HEK293 (cell line): ENCODE data around the gene TIPRL.
A peak's percentile ranks its signal among the peaks of the same experiment; 100 is the strongest.

Experiments
- CTCF ChIA-PET: fragments of 350-600 bp; formaldehyde crosslinking; extraction: SDS; loops from one replicate; lab custom pipeline; 2021; ENCODE audit warnings: antibody characterized with exemption; lab: Yijun Ruan, JAX
- POLR2A ChIA-PET: fragments of 300-600 bp; formaldehyde crosslinking; extraction: SDS; loops from one replicate; lab custom pipeline; 2020; ENCODE audit warnings: antibody characterized with exemption, inconsistent platforms; lab: Yijun Ruan, JAX
- H3K27ac ChIP-seq: fragments of 200-500 bp; sonication (Bioruptor generic); 2 replicates; pipeline ENCODE4 v1.5.1; 2014; ENCODE audit warnings: low read depth, low read length, control low read depth, inconsistent platforms; ENCODE audit errors: extremely low read depth
- H3K36me3 ChIP-seq, 2 experiments: fragments of 200-500 bp in 1 of 2; sonication (Bioruptor generic) in 1 of 2; 1 replicate in 1 of 2; 2 replicates in 1 of 2; pipeline ENCODE4 v1.5.1; 2014 to 2017; ENCODE audit warnings: inconsistent platforms in 2 of 2, low read length in 2 of 2; ENCODE audit not compliant: control insufficient read depth in 2 of 2, insufficient read depth in 1 of 2
- H3K4me1 ChIP-seq: fragments of 200-500 bp; sonication (Bioruptor generic); 2 replicates; pipeline ENCODE4 v1.5.1; 2014; ENCODE audit warnings: mild to moderate bottlenecking, low read length, inconsistent platforms; ENCODE audit not compliant: control insufficient read depth, insufficient read depth
- H3K4me3 ChIP-seq: 2 replicates; pipeline ENCODE4 v1.5.1; 2011; ENCODE audit warnings: low read depth, mild to moderate bottlenecking, control low read depth, low read length, moderate library complexity
- H3K9me3 ChIP-seq: fragments of 200-500 bp; sonication (Bioruptor generic); 2 replicates; pipeline ENCODE4 v1.5.1; 2014; ENCODE audit warnings: low read depth, low read length, inconsistent platforms; ENCODE audit not compliant: control insufficient read depth, insufficient read depth
- FEZF1 ChIP-seq: fragments of 450-650 bp; formaldehyde crosslinking; IDR thresholded peaks from 2 replicates; pipeline ENCODE4 v1.5.1; 2016; ENCODE audit warnings: missing biosample characterization, missing genetic modification characterization
- KLF10 ChIP-seq: fragments of 450-650 bp; IDR thresholded peaks from 2 replicates; pipeline ENCODE4 v1.5.1; 2018; ENCODE audit warnings: missing biosample characterization, mild to moderate bottlenecking, missing genetic modification characterization
- SCRT2 ChIP-seq: fragments of 450-650 bp; formaldehyde crosslinking; IDR thresholded peaks from 2 replicates; pipeline ENCODE4 v1.5.1; 2016; ENCODE audit warnings: missing biosample characterization, missing genetic modification characterization
- YY2 ChIP-seq: fragments of 450-650 bp; formaldehyde crosslinking; IDR thresholded peaks from 2 replicates; pipeline ENCODE4 v1.5.1; 2016; ENCODE audit warnings: missing biosample characterization, missing genetic modification characterization
- ZEB2 ChIP-seq: fragments of 450-650 bp; formaldehyde crosslinking; IDR thresholded peaks from 2 replicates; pipeline ENCODE4 v1.5.1; 2016; ENCODE audit warnings: missing biosample characterization, missing genetic modification characterization
- ZFHX2 ChIP-seq: fragments of 450-650 bp; formaldehyde crosslinking; conservative IDR thresholded peaks from 2 replicates; pipeline ENCODE4 v1.5.1; 2016; ENCODE audit warnings: missing biosample characterization, missing genetic modification characterization
- ZNF157 ChIP-seq: fragments of 450-650 bp; formaldehyde crosslinking; IDR thresholded peaks from 2 replicates; pipeline ENCODE4 v1.5.1; 2016; ENCODE audit warnings: missing biosample characterization, missing genetic modification characterization
- ZNF169 ChIP-seq: fragments of 450-650 bp; formaldehyde crosslinking; IDR thresholded peaks from 2 replicates; pipeline ENCODE4 v1.5.1; 2016; ENCODE audit warnings: missing biosample characterization, missing genetic modification characterization
- ZNF18 ChIP-seq: fragments of 450-650 bp; formaldehyde crosslinking; IDR thresholded peaks from 2 replicates; pipeline ENCODE4 v1.5.1; 2016; ENCODE audit warnings: missing biosample characterization, missing genetic modification characterization
- ZNF184 ChIP-seq: fragments of 450-650 bp; IDR thresholded peaks from 2 replicates; pipeline ENCODE4 v1.5.1; 2018; ENCODE audit warnings: missing biosample characterization, mild to moderate bottlenecking, missing genetic modification characterization
- ZNF211 ChIP-seq: fragments of 450-650 bp; formaldehyde crosslinking; IDR thresholded peaks from 2 replicates; pipeline ENCODE4 v1.5.1; 2016; ENCODE audit warnings: low read depth, missing biosample characterization, missing genetic modification characterization
- ZNF248 ChIP-seq: fragments of 450-650 bp; formaldehyde crosslinking; IDR thresholded peaks from 2 replicates; pipeline ENCODE4 v1.5.1; 2017; ENCODE audit warnings: missing biosample characterization, missing genetic modification characterization
- ZNF266 ChIP-seq: fragments of 450-650 bp; formaldehyde crosslinking; IDR thresholded peaks from 2 replicates; pipeline ENCODE4 v1.5.1; 2016; ENCODE audit warnings: missing biosample characterization, missing genetic modification characterization, low read depth
- ZNF324 ChIP-seq: fragments of 450-650 bp; formaldehyde crosslinking; IDR thresholded peaks from 2 replicates; pipeline ENCODE4 v1.5.1; 2016; ENCODE audit warnings: missing biosample characterization, missing genetic modification characterization
- ZNF354C ChIP-seq: fragments of 450-650 bp; formaldehyde crosslinking; IDR thresholded peaks from 2 replicates; pipeline ENCODE4 v1.5.1; 2016; ENCODE audit warnings: missing biosample characterization, missing genetic modification characterization, low read depth, borderline replicate concordance
- ZNF391 ChIP-seq: fragments of 450-650 bp; formaldehyde crosslinking; IDR thresholded peaks from 2 replicates; pipeline ENCODE4 v1.5.1; 2016; ENCODE audit warnings: low read depth, missing biosample characterization, missing genetic modification characterization, borderline replicate concordance
- ZNF416 ChIP-seq: fragments of 450-650 bp; formaldehyde crosslinking; IDR thresholded peaks from 2 replicates; pipeline ENCODE4 v1.5.1; 2016; ENCODE audit warnings: missing biosample characterization, missing genetic modification characterization
- ZNF501 ChIP-seq: fragments of 450-650 bp; formaldehyde crosslinking; IDR thresholded peaks from 2 replicates; pipeline ENCODE4 v1.5.1; 2016; ENCODE audit warnings: missing biosample characterization, missing genetic modification characterization
- ZNF555 ChIP-seq: fragments of 450-650 bp; formaldehyde crosslinking; conservative IDR thresholded peaks from 2 replicates; pipeline ENCODE4 v1.5.1; 2017; ENCODE audit warnings: missing biosample characterization, mild to moderate bottlenecking, missing genetic modification characterization, inconsistent platforms
- ZNF571 ChIP-seq: fragments of 450-650 bp; formaldehyde crosslinking; IDR thresholded peaks from 2 replicates; pipeline ENCODE4 v1.5.0; 2017; ENCODE audit warnings: missing biosample characterization, missing genetic modification characterization
- ZNF600 ChIP-seq: fragments of 450-650 bp; formaldehyde crosslinking; IDR thresholded peaks from 2 replicates; pipeline ENCODE4 v1.5.1; 2016; ENCODE audit warnings: missing biosample characterization, missing genetic modification characterization
- ZNF621 ChIP-seq: fragments of 450-650 bp; formaldehyde crosslinking; IDR thresholded peaks from 2 replicates; pipeline ENCODE4 v1.5.1; 2017; ENCODE audit warnings: missing biosample characterization, missing genetic modification characterization
- ZNF629 ChIP-seq: fragments of 450-650 bp; formaldehyde crosslinking; IDR thresholded peaks from 2 replicates; pipeline ENCODE4 v1.5.1; 2017; ENCODE audit warnings: missing biosample characterization, missing genetic modification characterization
- ZNF639 ChIP-seq: fragments of 450-650 bp; formaldehyde crosslinking; IDR thresholded peaks from 2 replicates; pipeline ENCODE4 v1.5.1; 2016; ENCODE audit warnings: missing biosample characterization, missing genetic modification characterization
- ZNF654 ChIP-seq: fragments of 450-650 bp; formaldehyde crosslinking; IDR thresholded peaks from 2 replicates; pipeline ENCODE4 v1.5.1; 2016; ENCODE audit warnings: low read depth, missing biosample characterization, missing genetic modification characterization
- ZNF776 ChIP-seq: fragments of 450-650 bp; formaldehyde crosslinking; IDR thresholded peaks from 2 replicates; pipeline ENCODE4 v1.5.0; 2017; ENCODE audit warnings: missing biosample characterization, missing genetic modification characterization, borderline replicate concordance
- ZNF830 ChIP-seq: fragments of 450-650 bp; IDR thresholded peaks from 2 replicates; pipeline ENCODE4 v1.5.0; 2018; ENCODE audit warnings: missing biosample characterization, missing genetic modification characterization, low read depth, mild to moderate bottlenecking, moderate library complexity
- TF ChIP-seq, protein P1 (sequence below): fragments of 450-650 bp; formaldehyde crosslinking; IDR thresholded peaks from 2 replicates; pipeline ENCODE4 v1.5.1; 2016; ENCODE audit warnings: missing biosample characterization, missing genetic modification characterization
- TF ChIP-seq, protein P2 (sequence below): fragments of 450-650 bp; formaldehyde crosslinking; IDR thresholded peaks from 2 replicates; pipeline ENCODE4 v1.5.1; 2017; ENCODE audit warnings: missing biosample characterization, missing genetic modification characterization

TIPRL gene

GRCh38 chr1:168227620-168228019 is 48.9 kb downstream of the TIPRL start (continued):
- TF ChIP-seq, protein P1, sequence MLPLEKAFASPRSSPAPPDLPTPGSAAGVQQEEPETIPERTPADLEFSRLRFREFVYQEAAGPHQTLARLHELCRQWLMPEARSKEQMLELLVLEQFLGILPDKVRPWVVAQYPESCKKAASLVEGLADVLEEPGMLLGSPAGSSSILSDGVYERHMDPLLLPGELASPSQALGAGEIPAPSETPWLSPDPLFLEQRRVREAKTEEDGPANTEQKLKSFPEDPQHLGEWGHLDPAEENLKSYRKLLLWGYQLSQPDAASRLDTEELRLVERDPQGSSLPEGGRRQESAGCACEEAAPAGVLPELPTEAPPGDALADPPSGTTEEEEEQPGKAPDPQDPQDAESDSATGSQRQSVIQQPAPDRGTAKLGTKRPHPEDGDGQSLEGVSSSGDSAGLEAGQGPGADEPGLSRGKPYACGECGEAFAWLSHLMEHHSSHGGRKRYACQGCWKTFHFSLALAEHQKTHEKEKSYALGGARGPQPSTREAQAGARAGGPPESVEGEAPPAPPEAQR: no peak
- no peak for TF ChIP-seq ZNF184 (tag by site-specific recombination)
- no peak for TF ChIP-seq ZNF266 (tag by site-specific recombination)
- no peak for TF ChIP-seq ZNF324 (tag by site-specific recombination)
- 0 out of 2 replicates have a peak, but pooled peaks have one; percentile 16 for TF ChIP-seq SCRT2 (tag by site-specific recombination)
- TF ChIP-seq, protein P2, sequence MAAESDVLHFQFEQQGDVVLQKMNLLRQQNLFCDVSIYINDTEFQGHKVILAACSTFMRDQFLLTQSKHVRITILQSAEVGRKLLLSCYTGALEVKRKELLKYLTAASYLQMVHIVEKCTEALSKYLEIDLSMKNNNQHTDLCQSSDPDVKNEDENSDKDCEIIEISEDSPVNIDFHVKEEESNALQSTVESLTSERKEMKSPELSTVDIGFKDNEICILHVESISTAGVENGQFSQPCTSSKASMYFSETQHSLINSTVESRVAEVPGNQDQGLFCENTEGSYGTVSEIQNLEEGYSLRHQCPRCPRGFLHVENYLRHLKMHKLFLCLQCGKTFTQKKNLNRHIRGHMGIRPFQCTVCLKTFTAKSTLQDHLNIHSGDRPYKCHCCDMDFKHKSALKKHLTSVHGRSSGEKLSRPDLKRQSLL (tag by site-specific recombination): no peak
- TF ChIP-seq ZNF830 (tag by site-specific recombination): no peak
- TF ChIP-seq ZEB2 (tag by site-specific recombination): no peak
- TF ChIP-seq ZNF571: no peak
- no peak for TF ChIP-seq ZNF391 (tag by site-specific recombination)
- TF ChIP-seq ZNF600 (tag by site-specific recombination): 0 out of 2 replicates have a peak, but pooled peaks have one; percentile 26
- TF ChIP-seq KLF10 (tag by site-specific recombination): no peak
- 0 out of 2 replicates have a peak, but pooled peaks have one; percentile 12 for TF ChIP-seq ZNF629 (tag by site-specific recombination)

GRCh38 chr1:168229893-168230292 is 51.1 kb downstream of the TIPRL start:
- H3K36me3 ChIP-seq: peaks cover 0 to 53% of the 10 kb centered on the region in 2 experiments; a peak in 2 of 3 replicates
- no peak for TF ChIP-seq ZNF501 (tag by site-specific recombination)
- no peak for TF ChIP-seq ZNF555 (tag by site-specific recombination)
- TF ChIP-seq ZNF776 (tag by site-specific recombination): no peak
- no peak for TF ChIP-seq ZNF157 (tag by site-specific recombination)
- TF ChIP-seq ZNF416 (tag by site-specific recombination): no peak
- H3K4me3 ChIP-seq: no peak overlapping the region
- H3K27ac ChIP-seq: no peak overlapping the region
- H3K9me3 ChIP-seq: no peaks in the 10 kb centered on the region
- peaks cover 8% of the 10 kb centered on the region for H3K4me1 ChIP-seq
- POLR2A ChIA-PET: interaction anchor here (1.2 kb wide), 1 partner anchor 62 kb away, joined by 3 read pairs; no protein-coding TSS in a partner anchor
- CTCF ChIA-PET: no interaction called here

DNA sequence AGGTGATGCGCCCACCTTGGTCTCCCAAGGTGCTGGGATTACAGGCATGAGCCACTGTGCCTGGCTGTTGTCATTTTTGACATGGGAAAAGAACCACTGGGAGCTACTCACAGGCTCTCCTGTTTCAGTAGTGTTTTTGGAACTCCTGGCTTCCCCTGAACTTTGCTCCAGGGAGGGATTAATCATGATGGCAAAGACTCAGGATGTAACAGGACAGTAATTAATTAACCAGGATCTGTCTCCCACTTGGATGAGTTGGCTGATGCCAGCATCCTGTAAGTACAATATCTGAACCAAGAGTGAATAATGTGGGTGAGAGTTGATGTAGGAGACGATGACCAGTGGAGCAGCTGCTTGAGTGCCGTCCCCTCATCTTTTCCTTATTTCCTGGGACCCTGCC is 51.9 kb downstream of the TIPRL start:
- Histone ChIP-seq H3K4me3 (no peak overlapping the region), H3K36me3 (peaks cover 0 to 60% of the 10 kb centered on the region in 2 experiments; a peak in 2 of 3 replicates)
- TF ChIP-seq FEZF1 (tag by site-specific recombination) (no peak), ZNF211 (no peak), ZNF639 (tag by site-specific recombination) (no peak), YY2 (no peak), ZNF621 (tag by site-specific recombination) (no peak), ZNF654 (tag by site-specific recombination) (no peak), ZNF18 (tag by site-specific recombination) (no peak), ZNF248 (tag by site-specific recombination) (no peak), ZNF169 (tag by site-specific recombination) (no peak), ZFHX2 (tag by site-specific recombination) (no peak), ZNF354C (tag by site-specific recombination) (no peak)

More for the DNA sequence above, 51.9 kb downstream of the TIPRL start:
- POLR2A ChIA-PET: no interaction called here
- H3K9me3 ChIP-seq: no peaks in the 10 kb centered on the region
- CTCF ChIA-PET: interaction anchor here (0.9 kb wide), 1 partner anchor 113 kb away, joined by 4 read pairs; no protein-coding TSS in a partner anchor
- no peak overlapping the region for H3K27ac ChIP-seq
- H3K4me1 ChIP-seq: peaks cover 8% of the 10 kb centered on the region
